OCI-LY3 (cell line): ENCODE data around the gene TMEM214.

ENCODE experiments used
- EZH2phosphoT487 ChIP-seq: fragments of 200-600 bp; shearing (Covaris generic); IDR thresholded peaks from 2 replicates; pipeline ENCODE4 v1.6.1; 2018; ENCODE audit warnings: antibody characterized with exemption, mixed run types, low read depth
- TF ChIP-seq, protein P1 (sequence below): fragments of 200-600, 300-600 bp; sonication (generic); IDR thresholded peaks from 2 replicates; pipeline ENCODE4 v1.5.1; 2014; ENCODE audit warnings: antibody characterized with exemption, low read length, low read depth

DNA sequence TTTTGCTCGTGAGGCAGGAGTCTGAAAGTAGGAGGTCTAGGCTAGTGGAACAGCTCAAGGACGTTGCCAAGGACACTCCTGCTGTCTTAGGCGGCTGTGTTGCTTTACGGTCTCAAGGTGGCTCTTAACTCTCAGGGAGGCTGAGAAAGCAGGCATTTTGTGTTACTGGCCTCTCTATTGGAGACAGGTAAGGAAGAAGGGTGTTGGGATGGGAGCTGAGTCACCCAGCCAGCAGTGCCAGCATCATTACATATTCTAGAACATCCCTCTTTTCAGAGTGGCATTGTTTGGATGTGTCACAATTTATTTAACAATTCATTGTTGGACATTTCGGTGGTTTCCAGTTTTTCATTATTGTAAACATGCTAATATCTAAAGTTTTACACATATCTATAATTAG is 30.8 kb upstream of the TMEM214 start:
- no peak for TF ChIP-seq EZH2phosphoT487
- TF ChIP-seq, protein P1, sequence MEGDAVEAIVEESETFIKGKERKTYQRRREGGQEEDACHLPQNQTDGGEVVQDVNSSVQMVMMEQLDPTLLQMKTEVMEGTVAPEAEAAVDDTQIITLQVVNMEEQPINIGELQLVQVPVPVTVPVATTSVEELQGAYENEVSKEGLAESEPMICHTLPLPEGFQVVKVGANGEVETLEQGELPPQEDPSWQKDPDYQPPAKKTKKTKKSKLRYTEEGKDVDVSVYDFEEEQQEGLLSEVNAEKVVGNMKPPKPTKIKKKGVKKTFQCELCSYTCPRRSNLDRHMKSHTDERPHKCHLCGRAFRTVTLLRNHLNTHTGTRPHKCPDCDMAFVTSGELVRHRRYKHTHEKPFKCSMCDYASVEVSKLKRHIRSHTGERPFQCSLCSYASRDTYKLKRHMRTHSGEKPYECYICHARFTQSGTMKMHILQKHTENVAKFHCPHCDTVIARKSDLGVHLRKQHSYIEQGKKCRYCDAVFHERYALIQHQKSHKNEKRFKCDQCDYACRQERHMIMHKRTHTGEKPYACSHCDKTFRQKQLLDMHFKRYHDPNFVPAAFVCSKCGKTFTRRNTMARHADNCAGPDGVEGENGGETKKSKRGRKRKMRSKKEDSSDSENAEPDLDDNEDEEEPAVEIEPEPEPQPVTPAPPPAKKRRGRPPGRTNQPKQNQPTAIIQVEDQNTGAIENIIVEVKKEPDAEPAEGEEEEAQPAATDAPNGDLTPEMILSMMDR: no peak
